MM.1S (cell line): ENCODE data around the gene SATB2.

ENCODE experiments used
- DNase-seq: peaks from one replicate; pipeline ENCODE4 v3.0.0-alpha.2; 2015
- H2AFZ ChIP-seq: fragments of 300-600 bp; sonication (generic); 2 replicates; pipeline ENCODE4 v1.6.0; 2016; ENCODE audit warnings: antibody characterized with exemption, low read length
- H3F3A ChIP-seq: fragments of 300-600 bp; sonication (generic); 2 replicates; pipeline ENCODE4 v1.6.1; 2016; ENCODE audit warnings: mild to moderate bottlenecking, antibody characterized with exemption, low read length, moderate library complexity, mixed read lengths; ENCODE audit not compliant: insufficient read depth
- H3K27ac ChIP-seq: fragments of 300-600 bp; sonication (generic); 2 replicates; pipeline ENCODE4 v1.5.1; 2016; ENCODE audit warnings: mild to moderate bottlenecking, low read length
- H3K27me3 ChIP-seq: fragments of 300-600 bp; sonication (generic); replicated peaks from 2 replicates; pipeline ENCODE4 v1.6.0; 2016; ENCODE audit warnings: low read length; ENCODE audit not compliant: insufficient read depth
- H3K36me3 ChIP-seq: fragments of 300-600 bp; sonication (generic); replicated peaks from 2 replicates; pipeline ENCODE4 v1.6.1; 2016; ENCODE audit warnings: mild to moderate bottlenecking, low read length, mixed read lengths; ENCODE audit not compliant: insufficient read depth
- H3K4me1 ChIP-seq: fragments of 300-600 bp; sonication (generic); 2 replicates; pipeline ENCODE4 v1.6.1; 2016; ENCODE audit warnings: low read length, mixed read lengths
- H3K4me2 ChIP-seq: fragments of 300-600 bp; sonication (generic); 2 replicates; pipeline ENCODE4 v1.6.0; 2016; ENCODE audit warnings: low read depth, low read length
- H3K4me3 ChIP-seq: fragments of 300-600 bp; sonication (generic); 2 replicates; pipeline ENCODE4 v1.5.1; 2016; ENCODE audit warnings: low read length, mixed read lengths
- H3K79me2 ChIP-seq: fragments of 300-600 bp; sonication (generic); 2 replicates; pipeline ENCODE4 v1.6.1; 2016; ENCODE audit warnings: mixed run types, low read length, mixed read lengths
- H3K9ac ChIP-seq: fragments of 300-600 bp; sonication (generic); 2 replicates; pipeline ENCODE4 v1.6.1; 2016; ENCODE audit warnings: low read length, mixed read lengths
- H3K9me2 ChIP-seq: fragments of 300-600 bp; sonication (generic); replicated peaks from 2 replicates; pipeline ENCODE4 v1.6.1; 2016; ENCODE audit warnings: mild to moderate bottlenecking, low read length, mixed read lengths; ENCODE audit not compliant: insufficient read depth
- H3K9me3 ChIP-seq: fragments of 300-600 bp; sonication (generic); replicated peaks from 2 replicates; pipeline ENCODE4 v1.6.1; 2016; ENCODE audit warnings: mild to moderate bottlenecking, low read length, mixed read lengths; ENCODE audit not compliant: insufficient read depth
- H4K20me1 ChIP-seq: fragments of 300-600 bp; sonication (generic); 2 replicates; pipeline ENCODE4 v1.6.1; 2016; ENCODE audit warnings: mild to moderate bottlenecking, low read length, moderate library complexity, mixed read lengths; ENCODE audit not compliant: insufficient read depth
- CTCF ChIP-seq: fragments of 300-600 bp; sonication (generic); IDR thresholded peaks from 2 replicates; pipeline ENCODE4 v1.5.1; 2016; ENCODE audit warnings: antibody characterized with exemption, low read length, mixed read lengths
- EZH2 ChIP-seq: fragments of 300-600 bp; sonication (generic); optimal IDR thresholded peaks from 2 replicates; pipeline ENCODE3; 2017; ENCODE audit warnings: low read depth, mild to moderate bottlenecking, antibody characterized with exemption, low read length, mixed read lengths
- EZH2phosphoT487 ChIP-seq: fragments of 300-600 bp; sonication (generic); IDR thresholded peaks from 2 replicates; pipeline ENCODE4 v1.6.1; 2018; ENCODE audit warnings: antibody characterized with exemption, low read length

The SATB2 gene

GRCh38 chr2:199431746-199432213 is 26.0 kb downstream of the SATB2 start:
- Histone ChIP-seq H3K4me2 (no peak overlapping the region), H3K4me3 (no peak overlapping the region), H2AFZ (no peak overlapping the region), H3K79me2 (no peaks in the 10 kb centered on the region), H3K9ac (no peak overlapping the region), H3K27me3 (no peaks in the 10 kb centered on the region), H3K36me3 (no peaks in the 10 kb centered on the region), H3K27ac (no peak overlapping the region), H3K9me2 (no peaks in the 10 kb centered on the region), H3F3A (no peaks in the 10 kb centered on the region), H3K4me1 (no peaks in the 10 kb centered on the region), H4K20me1 (no peaks in the 10 kb centered on the region), H3K9me3 (no peaks in the 10 kb centered on the region)
- no peak for DNase-seq
- TF ChIP-seq EZH2 (no peak), CTCF (no peak), EZH2phosphoT487 (no peak)

- Histone ChIP-seq H3K36me3 (no peaks in the 10 kb centered on the region), H3K9me2 (no peaks in the 10 kb centered on the region), H3K79me2 (no peaks in the 10 kb centered on the region), H3K27me3 (no peaks in the 10 kb centered on the region), H3K4me1 (no peaks in the 10 kb centered on the region), H3F3A (no peaks in the 10 kb centered on the region), H3K27ac (no peak overlapping the region), H3K4me3 (no peak overlapping the region), H3K4me2 (no peak overlapping the region), H4K20me1 (no peaks in the 10 kb centered on the region), H3K9ac (no peak overlapping the region), H2AFZ (no peak overlapping the region), H3K9me3 (no peaks in the 10 kb centered on the region)
- DNase-seq = no peak
- TF ChIP-seq EZH2phosphoT487 (no peak), CTCF (no peak), EZH2 (no peak)
Measured at GRCh38 chr2:199430214-199430613, 27.5 kb downstream of the SATB2 start.

DNA sequence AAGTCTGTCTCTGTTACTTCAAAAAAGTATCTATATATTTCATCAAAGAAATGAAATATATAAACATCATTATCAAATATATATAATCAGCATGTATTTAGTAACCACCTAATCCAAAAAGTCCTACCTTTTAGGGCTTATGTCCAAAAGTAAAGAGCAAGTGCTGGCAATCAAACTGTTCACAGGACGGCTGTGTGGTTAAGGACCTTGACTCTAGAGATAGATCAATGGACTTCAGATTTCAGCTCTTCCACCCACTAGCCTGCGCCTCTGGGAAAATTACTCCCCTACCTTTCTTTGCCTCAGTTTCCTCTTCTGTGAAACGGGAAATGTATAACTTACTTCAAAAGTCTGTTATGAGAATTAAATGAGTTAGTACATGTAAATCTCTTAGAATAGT is 29.4 kb downstream of the SATB2 start:
- Histone ChIP-seq H3K27me3 (no peaks in the 10 kb centered on the region), H2AFZ (no peak overlapping the region), H3F3A (no peaks in the 10 kb centered on the region), H3K9me2 (no peaks in the 10 kb centered on the region), H3K9me3 (no peaks in the 10 kb centered on the region), H4K20me1 (no peaks in the 10 kb centered on the region), H3K36me3 (no peaks in the 10 kb centered on the region), H3K4me1 (no peaks in the 10 kb centered on the region), H3K27ac (no peak overlapping the region), H3K9ac (no peak overlapping the region), H3K4me2 (no peak overlapping the region), H3K4me3 (no peak overlapping the region), H3K79me2 (no peaks in the 10 kb centered on the region)
- DNase-seq = no peak
- no peak for TF ChIP-seq EZH2
- no peak for TF ChIP-seq CTCF
- no peak for TF ChIP-seq EZH2phosphoT487
